AG04449 (cell line): Measurements from ENCODE around the gene BEAN1.

Experiments
- CTCF ChIA-PET: fragments of 350-600 bp; formaldehyde crosslinking; extraction: SDS; loops from one replicate; lab custom pipeline; 2021; ENCODE audit warnings: antibody characterized with exemption; lab: Yijun Ruan, JAX
- POLR2A ChIA-PET: fragments of 400-600, 350-600 bp; formaldehyde crosslinking; extraction: SDS; loops from one replicate; lab custom pipeline; 2020; ENCODE audit warnings: antibody characterized with exemption, inconsistent platforms; lab: Yijun Ruan, JAX
- DNase-seq: peaks from one replicate; pipeline ENCODE4 v3.0.0-alpha.2; 2010; ENCODE audit warnings: low read depth, low spot score
- H3K4me3 ChIP-seq: 2 replicates; pipeline ENCODE4 v1.5.1; 2011; ENCODE audit warnings: low read depth, mild to moderate bottlenecking, control low read depth, low read length
- TF ChIP-seq, protein P1 (sequence below): IDR thresholded peaks from one replicate; pipeline ENCODE4 v1.5.1; 2011; ENCODE audit warnings: mild to moderate bottlenecking, moderate library complexity, low read length, control low read depth, inconsistent platforms; ENCODE audit not compliant: insufficient read depth; ENCODE audit errors: missing control alignments

The BEAN1 gene

GRCh38 chr16:66439051-66439730 lies 12.1 kb downstream of the BEAN1 start:
- TF ChIP-seq, protein P1, sequence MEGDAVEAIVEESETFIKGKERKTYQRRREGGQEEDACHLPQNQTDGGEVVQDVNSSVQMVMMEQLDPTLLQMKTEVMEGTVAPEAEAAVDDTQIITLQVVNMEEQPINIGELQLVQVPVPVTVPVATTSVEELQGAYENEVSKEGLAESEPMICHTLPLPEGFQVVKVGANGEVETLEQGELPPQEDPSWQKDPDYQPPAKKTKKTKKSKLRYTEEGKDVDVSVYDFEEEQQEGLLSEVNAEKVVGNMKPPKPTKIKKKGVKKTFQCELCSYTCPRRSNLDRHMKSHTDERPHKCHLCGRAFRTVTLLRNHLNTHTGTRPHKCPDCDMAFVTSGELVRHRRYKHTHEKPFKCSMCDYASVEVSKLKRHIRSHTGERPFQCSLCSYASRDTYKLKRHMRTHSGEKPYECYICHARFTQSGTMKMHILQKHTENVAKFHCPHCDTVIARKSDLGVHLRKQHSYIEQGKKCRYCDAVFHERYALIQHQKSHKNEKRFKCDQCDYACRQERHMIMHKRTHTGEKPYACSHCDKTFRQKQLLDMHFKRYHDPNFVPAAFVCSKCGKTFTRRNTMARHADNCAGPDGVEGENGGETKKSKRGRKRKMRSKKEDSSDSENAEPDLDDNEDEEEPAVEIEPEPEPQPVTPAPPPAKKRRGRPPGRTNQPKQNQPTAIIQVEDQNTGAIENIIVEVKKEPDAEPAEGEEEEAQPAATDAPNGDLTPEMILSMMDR = no peak
- DNase-seq = no peak
- ChIA-PET CTCF (interaction anchor here (0.8 to 1.0 kb wide), 2 partner anchors 10 to 35 kb away, joined by 3 read pairs; no protein-coding TSS in a partner anchor), POLR2A (no interaction called here)
- H3K4me3 ChIP-seq = no peak overlapping the region

DNA sequence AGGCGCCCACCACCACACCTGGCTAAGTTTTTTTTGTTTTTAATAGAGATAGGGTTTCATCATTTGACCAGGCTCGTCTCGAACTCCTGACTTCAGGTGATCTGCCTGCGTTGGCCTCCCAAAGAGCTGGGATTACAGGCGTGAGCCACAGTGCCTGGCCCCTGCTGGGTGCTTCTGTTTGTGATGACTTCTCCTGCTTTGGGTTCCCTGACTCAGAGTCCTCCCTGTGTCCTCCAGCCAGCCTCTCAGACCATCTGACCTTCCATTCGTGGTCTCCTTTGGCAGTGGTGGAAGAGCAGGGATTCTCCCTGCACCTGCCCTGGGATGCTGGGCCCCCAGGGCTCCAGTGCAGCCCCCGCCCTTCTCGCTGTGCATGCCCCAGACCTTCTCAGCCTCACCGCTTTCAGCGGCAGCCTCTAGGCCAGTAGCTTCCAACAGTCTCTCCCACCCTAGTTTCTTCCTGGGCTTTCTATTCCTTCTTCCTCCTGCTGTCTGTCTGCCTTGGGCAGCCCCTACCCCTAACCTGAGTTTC lies 13.2 kb downstream of the BEAN1 start:
- no peak for DNase-seq
- TF ChIP-seq, protein P1 = no peak
- ChIA-PET CTCF (interaction anchor here (0.7 kb wide), 1 partner anchor 38 kb away, joined by 3 read pairs; no protein-coding TSS in a partner anchor), POLR2A (no interaction called here)
- H3K4me3 ChIP-seq = no peak overlapping the region

- TF ChIP-seq, protein P1 = no peak
- no peak for DNase-seq
- CTCF ChIA-PET = interaction anchor here (1.1 kb wide), 1 partner anchor 42 kb away, joined by 6 read pairs; no protein-coding TSS in a partner anchor
- POLR2A ChIA-PET = no interaction called here
- no peak overlapping the region for H3K4me3 ChIP-seq
These were observed 13.9 kb downstream of the BEAN1 start for GRCh38 chr16:66440970-66441369.

DNA sequence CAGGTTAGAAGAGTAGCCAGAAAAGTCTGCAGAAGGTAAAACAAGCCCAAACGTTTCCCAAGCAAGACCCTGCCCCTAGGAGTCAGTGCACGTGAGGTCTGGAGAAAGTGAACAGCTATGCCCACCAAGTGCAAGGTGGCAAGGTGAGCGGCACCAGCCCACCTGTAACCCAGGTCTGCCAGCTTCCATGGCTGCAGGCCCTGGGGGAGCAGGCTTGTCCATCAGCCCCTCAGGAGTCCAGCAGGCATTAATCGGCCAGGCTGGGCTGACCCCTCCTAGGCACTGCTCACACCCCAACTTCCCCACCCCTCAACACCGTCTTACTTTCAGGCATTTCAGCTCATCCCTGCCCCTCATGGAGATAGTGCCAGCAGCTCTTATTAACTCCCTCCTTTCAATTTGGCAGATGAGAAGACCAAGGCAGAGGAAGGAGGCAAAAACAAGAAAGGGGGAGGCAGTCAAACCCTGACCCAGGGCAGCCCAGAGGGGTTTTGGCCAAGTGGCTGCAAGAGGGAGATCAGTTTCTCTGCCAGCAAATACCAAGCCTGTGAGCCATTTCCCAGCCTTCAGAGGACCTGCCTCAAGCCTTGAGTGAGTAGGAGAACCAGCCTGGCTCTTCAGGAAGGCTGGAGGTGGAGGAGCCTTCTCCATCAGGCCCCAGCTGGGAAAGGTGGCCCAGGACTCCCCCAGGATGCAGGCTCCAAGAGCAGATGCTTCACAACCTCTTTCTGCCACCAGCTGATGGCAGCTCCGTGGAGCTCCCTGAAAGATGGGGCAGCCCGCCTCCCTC lies 14.7 kb downstream of the BEAN1 start:
- ChIA-PET POLR2A (no interaction called here), CTCF (interaction anchor here (0.9 to 1.4 kb wide), 4 partner anchors 12 to 43 kb away, joined by 3 to 6 read pairs (median 4); no protein-coding TSS in a partner anchor)
- TF ChIP-seq, protein P1 = no peak
- DNase-seq = no peak
- no peak overlapping the region for H3K4me3 ChIP-seq

DNA sequence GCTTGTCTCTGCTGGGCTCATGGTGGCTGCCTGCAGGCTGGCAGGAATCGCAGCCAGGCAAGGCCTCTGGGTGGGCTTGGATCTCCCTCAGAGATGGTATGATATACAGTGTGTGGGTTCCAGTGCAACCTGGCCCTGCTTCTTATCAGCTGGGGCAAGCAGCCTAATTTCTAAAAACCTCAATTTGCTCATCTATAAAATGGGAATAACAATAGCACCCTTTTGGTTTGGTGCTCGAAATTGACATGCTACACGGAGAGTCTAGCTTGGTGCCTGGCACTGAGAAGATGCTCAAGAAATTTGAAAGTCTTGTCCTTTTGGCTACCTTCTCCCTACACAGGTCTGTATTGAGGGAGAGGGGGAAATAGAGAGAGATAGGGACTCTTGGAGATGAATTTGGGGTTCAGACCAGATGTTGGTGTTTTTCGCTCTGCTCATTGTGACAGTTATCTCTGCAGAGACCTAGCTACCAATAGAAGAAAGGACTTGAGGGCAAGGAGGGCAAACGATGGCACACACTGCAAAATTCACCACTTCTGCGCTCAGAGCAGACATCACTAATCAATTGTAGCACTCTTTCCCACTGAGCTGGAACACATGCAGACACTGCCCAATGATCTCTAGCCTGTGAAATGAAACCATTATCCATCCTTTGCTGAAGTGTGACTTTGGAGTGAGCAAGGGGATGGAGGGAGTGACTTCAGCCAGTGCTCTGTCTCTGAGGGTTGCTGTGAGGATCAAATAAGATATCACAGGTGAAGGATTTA lies 15.6 kb downstream of the BEAN1 start:
- ChIA-PET POLR2A (no interaction called here), CTCF (interaction anchor here (0.9 to 1.4 kb wide), 3 partner anchors 11 to 42 kb away, joined by 3 to 4 read pairs (median 3); no protein-coding TSS in a partner anchor)
- H3K4me3 ChIP-seq = no peak overlapping the region
- DNase-seq = no peak
- TF ChIP-seq, protein P1 = no peak
